ENCODE results near the gene UBXN7.
"Not testable (repeated sequence)": the region's sequence is repeated elsewhere in the genome, so short reads cannot be mapped to it uniquely, and the experiment has no call there.

DNA sequence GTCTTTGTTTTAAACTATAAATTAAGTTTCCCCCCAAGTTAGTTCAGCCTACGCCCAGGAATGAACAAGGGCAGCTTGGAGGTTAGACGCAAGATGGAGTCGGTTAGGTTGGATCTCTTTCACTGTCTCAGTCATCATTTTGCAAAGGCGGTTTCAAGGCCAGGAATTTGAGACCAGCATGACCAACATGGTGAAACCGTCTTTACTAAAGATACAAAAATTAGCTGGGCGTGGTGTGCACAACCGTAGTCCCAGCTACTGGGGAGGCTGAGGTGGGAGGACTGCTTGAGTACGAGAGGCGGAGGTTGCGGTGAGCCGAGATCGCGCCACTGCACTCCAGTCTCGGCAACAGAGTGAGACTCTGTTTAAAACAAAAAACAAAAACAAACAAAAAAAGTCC is 88.3 kb downstream of the UBXN7 start:
- TF ChIP-seq, protein P1, sequence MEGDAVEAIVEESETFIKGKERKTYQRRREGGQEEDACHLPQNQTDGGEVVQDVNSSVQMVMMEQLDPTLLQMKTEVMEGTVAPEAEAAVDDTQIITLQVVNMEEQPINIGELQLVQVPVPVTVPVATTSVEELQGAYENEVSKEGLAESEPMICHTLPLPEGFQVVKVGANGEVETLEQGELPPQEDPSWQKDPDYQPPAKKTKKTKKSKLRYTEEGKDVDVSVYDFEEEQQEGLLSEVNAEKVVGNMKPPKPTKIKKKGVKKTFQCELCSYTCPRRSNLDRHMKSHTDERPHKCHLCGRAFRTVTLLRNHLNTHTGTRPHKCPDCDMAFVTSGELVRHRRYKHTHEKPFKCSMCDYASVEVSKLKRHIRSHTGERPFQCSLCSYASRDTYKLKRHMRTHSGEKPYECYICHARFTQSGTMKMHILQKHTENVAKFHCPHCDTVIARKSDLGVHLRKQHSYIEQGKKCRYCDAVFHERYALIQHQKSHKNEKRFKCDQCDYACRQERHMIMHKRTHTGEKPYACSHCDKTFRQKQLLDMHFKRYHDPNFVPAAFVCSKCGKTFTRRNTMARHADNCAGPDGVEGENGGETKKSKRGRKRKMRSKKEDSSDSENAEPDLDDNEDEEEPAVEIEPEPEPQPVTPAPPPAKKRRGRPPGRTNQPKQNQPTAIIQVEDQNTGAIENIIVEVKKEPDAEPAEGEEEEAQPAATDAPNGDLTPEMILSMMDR (conservative IDR thresholded peaks at IDR 0.05; ENCODE audit: low read depth, low read length): not testable (repeated sequence)
- TF ChIP-seq RAD21 (IDR thresholded peaks at IDR 0.05; ENCODE audit: low read length); POLR2A (IDR thresholded peaks at IDR 0.05; ENCODE audit: low read depth, low read length); MXI1 (IDR thresholded peaks at IDR 0.05; ENCODE audit: borderline replicate concordance, low read depth, low read length); RFX5 (IDR thresholded peaks at IDR 0.05; ENCODE audit: low read depth, low read length); NFE2L2 (IDR thresholded peaks at IDR 0.05; ENCODE audit: low read depth, low read length); CEBPB (IDR thresholded peaks at IDR 0.05; ENCODE audit: low read depth, low read length); CHD1 (IDR thresholded peaks at IDR 0.05; ENCODE audit: low read depth, low read length); SMC3 (IDR thresholded peaks at IDR 0.05; ENCODE audit: low read depth, low read length); RCOR1 (IDR thresholded peaks at IDR 0.05; ENCODE audit: insufficient replicate concordance, low read length); BHLHE40 (IDR thresholded peaks at IDR 0.05; ENCODE audit: low read depth, low read length): not testable (repeated sequence)
- TF ChIP-seq, protein P2, sequence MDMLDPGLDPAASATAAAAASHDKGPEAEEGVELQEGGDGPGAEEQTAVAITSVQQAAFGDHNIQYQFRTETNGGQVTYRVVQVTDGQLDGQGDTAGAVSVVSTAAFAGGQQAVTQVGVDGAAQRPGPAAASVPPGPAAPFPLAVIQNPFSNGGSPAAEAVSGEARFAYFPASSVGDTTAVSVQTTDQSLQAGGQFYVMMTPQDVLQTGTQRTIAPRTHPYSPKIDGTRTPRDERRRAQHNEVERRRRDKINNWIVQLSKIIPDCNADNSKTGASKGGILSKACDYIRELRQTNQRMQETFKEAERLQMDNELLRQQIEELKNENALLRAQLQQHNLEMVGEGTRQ (IDR thresholded peaks at IDR 0.05; ENCODE audit: low read depth, low read length): not testable (repeated sequence)
